ENCODE data around the gene TMEM154. TPM values are rescaled to one million over a fixed set of nuclear protein-coding genes. Genes with fewer than 3 reads are reported as not detected.

TMEM154 gene
- total and polyA plus RNA-seq, 2 experiments from 2014 or later: 0.36 to 1.7 TPM

DNA sequence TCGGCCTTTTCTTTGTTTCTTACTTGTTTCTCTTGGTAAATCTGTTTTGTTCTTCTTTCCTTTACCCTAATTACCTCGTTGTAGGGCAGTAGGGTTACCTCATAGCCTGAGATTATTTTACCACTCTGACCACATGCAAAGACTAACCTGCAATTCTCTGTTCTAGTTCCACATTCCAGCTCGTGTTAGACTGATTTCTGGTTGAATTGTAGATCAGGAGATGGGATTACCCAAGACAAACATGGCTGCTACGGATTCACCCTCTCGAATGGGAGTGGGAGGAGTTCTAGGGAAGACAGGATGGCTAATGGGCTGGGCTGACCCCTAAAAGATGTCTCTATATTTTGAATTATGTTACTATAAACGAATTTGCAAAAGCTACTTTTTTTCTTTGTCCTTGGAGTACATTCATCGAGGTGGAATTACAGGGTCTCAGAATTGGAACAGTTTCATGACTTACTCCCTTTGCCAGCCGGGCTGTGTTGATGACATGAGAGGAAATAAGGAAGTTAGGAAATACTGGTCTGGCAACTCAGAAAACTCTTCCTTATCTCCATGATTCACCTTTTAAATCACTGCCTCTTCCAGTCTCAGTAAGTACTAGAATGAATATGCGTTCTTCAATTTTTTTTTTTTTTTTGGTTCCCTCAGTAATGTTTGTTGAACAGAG, 107.2 kb downstream of the TMEM154 start:
- H3K27ac ChIP-seq: peak overlapping the region; percentile 79
- WGBS (ENCODE audit: low lambda C conversion rate, missing lambda C conversion rate): 57% methylated on average over 9 of the region's 9 CpGs
- H2AFZ ChIP-seq: no peak overlapping the region
- no peaks in the 10 kb centered on the region for H4K20me1 ChIP-seq (ENCODE audit: insufficient read depth, poor library complexity, severe bottlenecking)
- DNase-seq (ENCODE audit: low spot score): peak; percentile 73
- no peaks in the 10 kb centered on the region for H3K9me3 ChIP-seq (ENCODE audit: low read depth)
- peak overlapping the region; percentile 18 for H3K4me2 ChIP-seq
- TF ChIP-seq EZH2phosphoT487 (IDR thresholded peaks at IDR 0.05; ENCODE audit: low read depth, severe bottlenecking, unreplicated experiment) (no peak), EZH2 (IDR thresholded peaks at IDR 0.05; ENCODE audit: borderline replicate concordance) (no peak)
- H3K79me2 ChIP-seq: no peaks in the 10 kb centered on the region
- no peaks in the 10 kb centered on the region for H3K27me3 ChIP-seq
- no peaks in the 10 kb centered on the region for H3K9me2 ChIP-seq (replicated peaks; ENCODE audit: insufficient read depth)
- no peak overlapping the region for H3K4me3 ChIP-seq
- H3K36me3 ChIP-seq (replicated peaks; ENCODE audit: insufficient read depth, low read depth): no peaks in the 10 kb centered on the region
- peaks cover 10% of the 10 kb centered on the region for H3K4me1 ChIP-seq (ENCODE audit: insufficient read depth)

DNA sequence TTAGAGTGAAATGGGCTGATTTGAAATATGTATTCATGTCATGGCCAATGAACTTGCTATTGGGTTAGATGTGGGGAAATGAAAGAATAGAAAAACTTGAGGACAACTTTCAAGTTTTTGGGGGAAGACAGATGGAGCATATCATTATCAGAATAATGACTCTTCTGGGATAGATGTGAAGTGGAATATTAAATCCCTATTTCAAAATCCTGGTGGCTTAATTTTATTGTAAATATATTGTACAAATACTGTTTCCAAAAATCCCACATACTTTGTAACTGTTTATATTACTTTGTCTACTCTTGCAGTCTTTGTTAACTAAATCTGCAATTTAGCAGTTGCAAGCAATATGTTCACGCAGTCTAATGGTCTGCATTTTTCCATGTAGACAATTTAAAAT, 108.0 kb downstream of the TMEM154 start:
- no peak for DNase-seq (ENCODE audit: low spot score)
- Histone ChIP-seq H3K9me3 (ENCODE audit: low read depth) (no peaks in the 10 kb centered on the region), H3K27ac (peak overlapping the region; percentile 79), H3K4me1 (ENCODE audit: insufficient read depth) (peaks cover 10% of the 10 kb centered on the region), H3K79me2 (no peaks in the 10 kb centered on the region), H3K4me3 (no peak overlapping the region), H3K4me2 (peak overlapping the region; percentile 18), H4K20me1 (ENCODE audit: insufficient read depth, poor library complexity, severe bottlenecking) (no peaks in the 10 kb centered on the region), H3K36me3 (replicated peaks; ENCODE audit: insufficient read depth, low read depth) (no peaks in the 10 kb centered on the region), H3K9me2 (replicated peaks; ENCODE audit: insufficient read depth) (no peaks in the 10 kb centered on the region), H2AFZ (no peak overlapping the region), H3K27me3 (no peaks in the 10 kb centered on the region)
- WGBS (ENCODE audit: low lambda C conversion rate, missing lambda C conversion rate): 85% methylated on average over 1 of the region's 1 CpG
- TF ChIP-seq EZH2 (IDR thresholded peaks at IDR 0.05; ENCODE audit: borderline replicate concordance) (no peak), EZH2phosphoT487 (IDR thresholded peaks at IDR 0.05; ENCODE audit: low read depth, severe bottlenecking, unreplicated experiment) (no peak)
- TF ChIP-seq, protein P1, sequence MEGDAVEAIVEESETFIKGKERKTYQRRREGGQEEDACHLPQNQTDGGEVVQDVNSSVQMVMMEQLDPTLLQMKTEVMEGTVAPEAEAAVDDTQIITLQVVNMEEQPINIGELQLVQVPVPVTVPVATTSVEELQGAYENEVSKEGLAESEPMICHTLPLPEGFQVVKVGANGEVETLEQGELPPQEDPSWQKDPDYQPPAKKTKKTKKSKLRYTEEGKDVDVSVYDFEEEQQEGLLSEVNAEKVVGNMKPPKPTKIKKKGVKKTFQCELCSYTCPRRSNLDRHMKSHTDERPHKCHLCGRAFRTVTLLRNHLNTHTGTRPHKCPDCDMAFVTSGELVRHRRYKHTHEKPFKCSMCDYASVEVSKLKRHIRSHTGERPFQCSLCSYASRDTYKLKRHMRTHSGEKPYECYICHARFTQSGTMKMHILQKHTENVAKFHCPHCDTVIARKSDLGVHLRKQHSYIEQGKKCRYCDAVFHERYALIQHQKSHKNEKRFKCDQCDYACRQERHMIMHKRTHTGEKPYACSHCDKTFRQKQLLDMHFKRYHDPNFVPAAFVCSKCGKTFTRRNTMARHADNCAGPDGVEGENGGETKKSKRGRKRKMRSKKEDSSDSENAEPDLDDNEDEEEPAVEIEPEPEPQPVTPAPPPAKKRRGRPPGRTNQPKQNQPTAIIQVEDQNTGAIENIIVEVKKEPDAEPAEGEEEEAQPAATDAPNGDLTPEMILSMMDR (IDR thresholded peaks at IDR 0.05; ENCODE audit: poor library complexity): no peak

DNA sequence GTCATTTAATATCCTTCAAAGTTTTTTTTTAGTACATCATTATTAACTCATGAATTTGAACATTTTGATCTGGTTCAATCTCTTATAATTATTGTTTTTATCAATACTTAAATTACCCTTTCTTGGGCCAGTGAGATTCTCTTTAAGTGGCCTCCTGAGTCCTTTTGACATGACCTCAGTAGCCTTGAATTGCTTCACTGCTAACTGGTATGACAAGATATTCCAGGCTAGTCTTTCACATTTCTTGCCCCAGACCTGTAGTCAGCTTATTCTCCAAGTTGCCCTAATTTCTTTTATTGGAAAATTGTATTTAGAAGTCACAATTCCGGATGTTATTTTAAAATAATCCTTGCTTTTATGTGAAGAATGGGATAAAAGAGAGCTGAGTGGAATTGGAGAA, 108.5 kb downstream of the TMEM154 start:
- no peak for DNase-seq (ENCODE audit: low spot score)
- TF ChIP-seq EZH2phosphoT487 (IDR thresholded peaks at IDR 0.05; ENCODE audit: low read depth, severe bottlenecking, unreplicated experiment): no peak
- TF ChIP-seq EZH2 (IDR thresholded peaks at IDR 0.05; ENCODE audit: borderline replicate concordance): no peak
- TF ChIP-seq, protein P1 (IDR thresholded peaks at IDR 0.05; ENCODE audit: poor library complexity): no peak
- Histone ChIP-seq H3K27ac (no peak overlapping the region), H3K4me1 (ENCODE audit: insufficient read depth) (peaks cover 10% of the 10 kb centered on the region), H3K27me3 (no peaks in the 10 kb centered on the region), H3K4me3 (no peak overlapping the region), H3K4me2 (no peak overlapping the region), H3K9me2 (replicated peaks; ENCODE audit: insufficient read depth) (no peaks in the 10 kb centered on the region), H3K36me3 (replicated peaks; ENCODE audit: insufficient read depth, low read depth) (no peaks in the 10 kb centered on the region), H3K9me3 (ENCODE audit: low read depth) (no peaks in the 10 kb centered on the region), H3K79me2 (no peaks in the 10 kb centered on the region), H2AFZ (no peak overlapping the region), H4K20me1 (ENCODE audit: insufficient read depth, poor library complexity, severe bottlenecking) (no peaks in the 10 kb centered on the region)
- 85% methylated on average over 1 of the region's 1 CpG for WGBS (ENCODE audit: low lambda C conversion rate, missing lambda C conversion rate)

Other genes with a start within 250 kb of the TMEM154 start
- 41.4 and 43.5 TPM in 2 replicates for gene FBXW7, start 143.9 kb downstream of the TMEM154 start, total RNA-seq
- 16.2 and 23.2 TPM in 2 replicates for gene FBXW7, start 143.9 kb downstream of the TMEM154 start, polyA plus RNA-seq
- gene TIGD4, start 99.7 kb upstream of the TMEM154 start, total RNA-seq: 0.84 and 1.3 TPM in 2 replicates
- 0.19 TPM in 1 of 2 replicates, not detected in the other for gene TIGD4, start 99.7 kb upstream of the TMEM154 start, polyA plus RNA-seq
- gene ARFIP1, start 100.0 kb upstream of the TMEM154 start, total RNA-seq: 34.6 and 39.1 TPM in 2 replicates
- 21.7 and 28.7 TPM in 2 replicates for gene ARFIP1, start 100.0 kb upstream of the TMEM154 start, polyA plus RNA-seq

Measured in hepatocyte (in vitro differentiated cells).